Inflammatory macrophage treated with lipopolysaccharide for 1 hour (primary cell): ENCODE data around the gene SRGAP2B.
"Not testable (repeated sequence)": the region's sequence is repeated elsewhere in the genome, so short reads cannot be mapped to it uniquely, and the experiment has no call there.

Experiments used
- DNase-seq, 2 donors: peaks; one replicate each; pipeline ENCODE4 v3.0.0-alpha.2; 2020 to 2022

Gene SRGAP2B

GRCh38 chr1:144995833-144996410, 99.2 kb downstream of the SRGAP2B start:
- not testable (repeated sequence) for DNase-seq

GRCh38 chr1:144992915-144993314, 102.2 kb downstream of the SRGAP2B start:
- not testable (repeated sequence) for DNase-seq

- DNase-seq, result not testable (repeated sequence)
Measured at GRCh38 chr1:144990611-144991010, 104.5 kb downstream of the SRGAP2B start.

GRCh38 chr1:144987131-144987530, 108.0 kb downstream of the SRGAP2B start:
- DNase-seq, result not testable (repeated sequence)

GRCh38 chr1:144986171-144986860, 108.8 kb downstream of the SRGAP2B start:
- DNase-seq, result not testable (repeated sequence)

GRCh38 chr1:144985550-144986170, 109.5 kb downstream of the SRGAP2B start:
- DNase-seq, result not testable (repeated sequence)

- DNase-seq, result not testable (repeated sequence)
Measured at GRCh38 chr1:144982802-144983525, 112.2 kb downstream of the SRGAP2B start.

GRCh38 chr1:144981157-144981556, 114.0 kb downstream of the SRGAP2B start:
- not testable (repeated sequence) for DNase-seq

- DNase-seq, result not testable (repeated sequence)
Measured at GRCh38 chr1:144979960-144980595, 115.0 kb downstream of the SRGAP2B start.

- not testable (repeated sequence) for DNase-seq
Measured at GRCh38 chr1:144977856-144978255, 117.3 kb downstream of the SRGAP2B start.

- DNase-seq, result not testable (repeated sequence)
Measured at GRCh38 chr1:144971936-144972335, 123.2 kb downstream of the SRGAP2B start.

GRCh38 chr1:144966488-144966887, 128.6 kb downstream of the SRGAP2B start:
- not testable (repeated sequence) for DNase-seq

- not testable (repeated sequence) for DNase-seq
Measured at GRCh38 chr1:144964765-144965164, 130.4 kb downstream of the SRGAP2B start.

GRCh38 chr1:144964186-144964585, 130.9 kb downstream of the SRGAP2B start:
- not testable (repeated sequence) for DNase-seq

GRCh38 chr1:144963571-144963970, 131.6 kb downstream of the SRGAP2B start:
- DNase-seq, result not testable (repeated sequence)

- DNase-seq, result not testable (repeated sequence)
Measured at GRCh38 chr1:144961604-144962583, 133.2 kb downstream of the SRGAP2B start.

GRCh38 chr1:144960929-144961488, 134.1 kb downstream of the SRGAP2B start:
- not testable (repeated sequence) for DNase-seq

GRCh38 chr1:144948390-144948789, 146.7 kb downstream of the SRGAP2B start:
- DNase-seq, result not testable (repeated sequence)

GRCh38 chr1:144947495-144947894, 147.6 kb downstream of the SRGAP2B start:
- DNase-seq, result not testable (repeated sequence)

GRCh38 chr1:144946525-144947480, 148.3 kb downstream of the SRGAP2B start:
- not testable (repeated sequence) for DNase-seq
